ENCODE measurements around the gene SULT1B1. TPM values are rescaled to one million over a fixed set of nuclear protein-coding genes. Genes with fewer than 3 reads are reported as not detected.

Gene SULT1B1
- total RNA-seq, 2 experiments from 2014 or later: 0.08 TPM; not detected in 1

Other genes starting within 250 kb of the SULT1B1 start
- gene UGT2A2, start 121.0 kb downstream of the SULT1B1 start, total RNA-seq (2014; rRNA removed; shearing (Covaris generic)): not detected in 2 replicates
- gene UGT2A2, start 121.0 kb downstream of the SULT1B1 start, total RNA-seq (2022): not detected in 2 replicates
- not detected in 2 replicates for gene UGT2A1, start 107.4 kb downstream of the SULT1B1 start, total RNA-seq (2014; rRNA removed; shearing (Covaris generic))
- gene UGT2A1, start 107.4 kb downstream of the SULT1B1 start, total RNA-seq (2022): not detected in 2 replicates
- not detected in 2 replicates for gene SULT1E1, start 99.5 kb upstream of the SULT1B1 start, total RNA-seq (2014; rRNA removed; shearing (Covaris generic))
- not detected in 2 replicates for gene SULT1E1, start 99.5 kb upstream of the SULT1B1 start, total RNA-seq (2022)
- not detected in 2 replicates for gene CSN1S1, start 170.4 kb upstream of the SULT1B1 start, total RNA-seq (2014; rRNA removed; shearing (Covaris generic))
- gene CSN1S1, start 170.4 kb upstream of the SULT1B1 start, total RNA-seq (2022): not detected in 2 replicates
- gene CSN2, start 205.1 kb upstream of the SULT1B1 start, total RNA-seq (2014; rRNA removed; shearing (Covaris generic)): not detected in 2 replicates
- not detected in 2 replicates for gene CSN2, start 205.1 kb upstream of the SULT1B1 start, total RNA-seq (2022)
- gene STATH, start 235.3 kb upstream of the SULT1B1 start, total RNA-seq (2014; rRNA removed; shearing (Covaris generic)): not detected in 2 replicates
- gene STATH, start 235.3 kb upstream of the SULT1B1 start, total RNA-seq (2022): not detected in 2 replicates